Measurements from ENCODE around the gene SLC24A4. TPM values are rescaled to one million over a fixed set of nuclear protein-coding genes. Genes with fewer than 3 reads are reported as not detected.
"Not testable (repeated sequence)": the region's sequence is repeated elsewhere in the genome, so short reads cannot be mapped to it uniquely, and the experiment has no call there.

Gene SLC24A4
- total RNA-seq, 2 experiments from 2014 or later, result not detected

- peaks cover 5% of the 10 kb centered on the region for H3K9me3 Mint-ChIP-seq
- H3K36me3 Mint-ChIP-seq, result peaks cover 26% of the 10 kb centered on the region
- POLR2A ChIA-PET, result interaction anchor here (0.9 to 2.0 kb wide), 6 partner anchors 9 to 403 kb away, joined by 3 to 9 read pairs (median 5); partner anchors contain the start of genes CPSF2, NDUFB1 and RIN3
- ATAC-seq (ENCODE audit: low read depth), result peak; percentile 44
- no peaks in the 10 kb centered on the region for H3K27me3 Mint-ChIP-seq
- no peak for DNase-seq
- peak overlapping the region; percentile 32 for H3K4me3 Mint-ChIP-seq
- H3K27ac Mint-ChIP-seq, result peak overlapping the region; percentile 73
- H3K4me1 Mint-ChIP-seq, result peaks cover 61% of the 10 kb centered on the region
Observed at GRCh38 chr14:92524602-92525185, 201.7 kb downstream of the SLC24A4 start.

GRCh38 chr14:92525322-92526095 lies 202.5 kb downstream of the SLC24A4 start:
- Mint-ChIP-seq H3K9me3 (peaks cover 5% of the 10 kb centered on the region), H3K36me3 (peaks cover 31% of the 10 kb centered on the region), H3K4me3 (no peak overlapping the region), H3K27me3 (no peaks in the 10 kb centered on the region), H3K4me1 (peaks cover 61% of the 10 kb centered on the region), H3K27ac (peak overlapping the region; percentile 73)
- POLR2A ChIA-PET, result interaction anchor here (1.0 to 1.6 kb wide), 4 partner anchors 9 to 30 kb away, joined by 3 to 5 read pairs (median 4); no protein-coding TSS in a partner anchor
- DNase-seq, result no peak
- no peak for ATAC-seq (ENCODE audit: low read depth)

- no peak overlapping the region for H3K4me3 Mint-ChIP-seq
- H3K9me3 Mint-ChIP-seq, result no peaks in the 10 kb centered on the region
- ATAC-seq (ENCODE audit: low read depth) (no peak), DNase-seq (peak; percentile 21)
- H3K4me1 Mint-ChIP-seq, result peaks cover 66% of the 10 kb centered on the region
- POLR2A ChIA-PET, result no interaction called here
- no peak overlapping the region for H3K27ac Mint-ChIP-seq
- peaks cover 11% of the 10 kb centered on the region for H3K36me3 Mint-ChIP-seq
- H3K27me3 Mint-ChIP-seq, result no peaks in the 10 kb centered on the region
Observed at GRCh38 chr14:92527721-92528120, 204.8 kb downstream of the SLC24A4 start.

GRCh38 chr14:92528486-92529100 lies 205.6 kb downstream of the SLC24A4 start:
- no peaks in the 10 kb centered on the region for H3K27me3 Mint-ChIP-seq
- no peak overlapping the region for H3K4me3 Mint-ChIP-seq
- H3K27ac Mint-ChIP-seq, result peak overlapping the region; percentile 45
- H3K4me1 Mint-ChIP-seq, result peaks cover 70% of the 10 kb centered on the region
- no peak for ATAC-seq (ENCODE audit: low read depth)
- peaks cover 10% of the 10 kb centered on the region for H3K36me3 Mint-ChIP-seq
- DNase-seq, result peak; percentile 23
- H3K9me3 Mint-ChIP-seq, result no peaks in the 10 kb centered on the region
- POLR2A ChIA-PET, result interaction anchor here (1.2 to 4.6 kb wide), 2 partner anchors 9 to 13 kb away, joined by 7 to 38 read pairs; partner anchors contain the start of gene RIN3

GRCh38 chr14:92529903-92530302 lies 206.9 kb downstream of the SLC24A4 start:
- Mint-ChIP-seq H3K27ac (peak overlapping the region; percentile 68), H3K4me3 (peak overlapping the region; percentile 11), H3K27me3 (no peaks in the 10 kb centered on the region), H3K4me1 (peaks cover 64% of the 10 kb centered on the region), H3K36me3 (peaks cover 10% of the 10 kb centered on the region), H3K9me3 (no peaks in the 10 kb centered on the region)
- POLR2A ChIA-PET, result interaction anchor here (1.6 to 4.6 kb wide), 2 partner anchors 14 to 121 kb away, joined by 5 to 38 read pairs; partner anchors contain the start of gene RIN3
- ATAC-seq (ENCODE audit: low read depth) (no peak), DNase-seq (no peak)

- peak; percentile 76 for DNase-seq
- no peaks in the 10 kb centered on the region for H3K27me3 Mint-ChIP-seq
- H3K27ac Mint-ChIP-seq, result peak overlapping the region; percentile 99
- no peaks in the 10 kb centered on the region for H3K9me3 Mint-ChIP-seq
- peaks cover 13% of the 10 kb centered on the region for H3K36me3 Mint-ChIP-seq
- ATAC-seq (ENCODE audit: low read depth), result peak; percentile 89
- POLR2A ChIA-PET, result interaction anchor here (1.0 to 4.6 kb wide), 9 partner anchors 8 to 263 kb away, joined by 3 to 38 read pairs (median 5); partner anchors contain the start of genes GOLGA5 and RIN3
- peak overlapping the region; percentile 82 for H3K4me3 Mint-ChIP-seq
- H3K4me1 Mint-ChIP-seq, result peaks cover 70% of the 10 kb centered on the region
Observed at GRCh38 chr14:92531106-92531873, 208.3 kb downstream of the SLC24A4 start.

GRCh38 chr14:92532490-92533163 lies 209.7 kb downstream of the SLC24A4 start:
- H3K4me1 Mint-ChIP-seq, result peaks cover 71% of the 10 kb centered on the region
- POLR2A ChIA-PET, result interaction anchor here (1.6 to 4.6 kb wide), 3 partner anchors 8 to 17 kb away, joined by 6 to 38 read pairs (median 14); partner anchors contain the start of gene RIN3
- peak overlapping the region; percentile 99 for H3K27ac Mint-ChIP-seq

GRCh38 chr14:92534932-92535643 lies 212.1 kb downstream of the SLC24A4 start:
- no peaks in the 10 kb centered on the region for H3K27me3 Mint-ChIP-seq
- POLR2A ChIA-PET, result interaction anchor here (0.7 to 1.7 kb wide), 9 partner anchors 9 to 414 kb away, joined by 3 to 6 read pairs (median 4); partner anchors contain the start of genes CPSF2, NDUFB1 and RIN3
- DNase-seq (peak; percentile 36), ATAC-seq (ENCODE audit: low read depth) (peak; percentile 10)
- H3K27ac Mint-ChIP-seq, result peak overlapping the region; percentile 95
- peaks cover 75% of the 10 kb centered on the region for H3K4me1 Mint-ChIP-seq
- H3K4me3 Mint-ChIP-seq, result peak overlapping the region; percentile 87
- H3K9me3 Mint-ChIP-seq, result no peaks in the 10 kb centered on the region
- peaks cover 8% of the 10 kb centered on the region for H3K36me3 Mint-ChIP-seq

More at GRCh38 chr14:92532490-92533163, 209.7 kb downstream of the SLC24A4 start:
- no peaks in the 10 kb centered on the region for H3K27me3 Mint-ChIP-seq
- H3K4me3 Mint-ChIP-seq, result peak overlapping the region; percentile 13
- no peak for DNase-seq
- H3K36me3 Mint-ChIP-seq, result peaks cover 14% of the 10 kb centered on the region
- ATAC-seq (ENCODE audit: low read depth), result no peak
- H3K9me3 Mint-ChIP-seq, result no peaks in the 10 kb centered on the region

- H3K4me3 Mint-ChIP-seq, result peak overlapping the region; percentile 87
- POLR2A ChIA-PET, result interaction anchor here (0.7 kb wide), 1 partner anchor 21 kb away, joined by 3 read pairs; no protein-coding TSS in a partner anchor
- not testable (repeated sequence) for H3K9me3 Mint-ChIP-seq; ATAC-seq (ENCODE audit: low read depth); H3K27me3 Mint-ChIP-seq; DNase-seq
- peaks cover 14% of the 10 kb centered on the region for H3K36me3 Mint-ChIP-seq
- peaks cover 76% of the 10 kb centered on the region for H3K4me1 Mint-ChIP-seq
- H3K27ac Mint-ChIP-seq, result peak overlapping the region; percentile 95
Observed at GRCh38 chr14:92536231-92536630, 213.3 kb downstream of the SLC24A4 start.

GRCh38 chr14:92538412-92538985 lies 215.5 kb downstream of the SLC24A4 start:
- peaks cover 77% of the 10 kb centered on the region for H3K4me1 Mint-ChIP-seq
- POLR2A ChIA-PET, result interaction anchor here (0.6 to 3.4 kb wide), 9 partner anchors 14 to 822 kb away, joined by 3 to 37 read pairs (median 5); no protein-coding TSS in a partner anchor
- peak overlapping the region; percentile 20 for H3K4me3 Mint-ChIP-seq
- peak overlapping the region; percentile 86 for H3K27ac Mint-ChIP-seq
- DNase-seq, result no peak
- no peaks in the 10 kb centered on the region for H3K27me3 Mint-ChIP-seq
- no peaks in the 10 kb centered on the region for H3K9me3 Mint-ChIP-seq
- peak; percentile 46 for ATAC-seq (ENCODE audit: low read depth)
- peaks cover 16% of the 10 kb centered on the region for H3K36me3 Mint-ChIP-seq

- no peaks in the 10 kb centered on the region for H3K9me3 Mint-ChIP-seq
- POLR2A ChIA-PET, result interaction anchor here (0.6 to 3.4 kb wide), 8 partner anchors 8 to 823 kb away, joined by 3 to 37 read pairs (median 4); no protein-coding TSS in a partner anchor
- peak overlapping the region; percentile 48 for H3K4me3 Mint-ChIP-seq
- ATAC-seq (ENCODE audit: low read depth) (no peak), DNase-seq (no peak)
- peaks cover 78% of the 10 kb centered on the region for H3K4me1 Mint-ChIP-seq
- H3K36me3 Mint-ChIP-seq, result peaks cover 18% of the 10 kb centered on the region
- peak overlapping the region; percentile 86 for H3K27ac Mint-ChIP-seq
- H3K27me3 Mint-ChIP-seq, result no peaks in the 10 kb centered on the region
Observed at GRCh38 chr14:92539419-92539818, 216.5 kb downstream of the SLC24A4 start.
